H1 (cell line): ENCODE measurements around the gene CAMKMT. TPM values are rescaled to one million over a fixed set of nuclear protein-coding genes. Genes with fewer than 3 reads are reported as not detected.

Source experiments
- GTF2F1 ChIP-seq: IDR thresholded peaks from 2 replicates; pipeline ENCODE4 v1.6.1; 2012; ENCODE audit warnings: low read depth, low read length, improper control_type of control experiment, borderline replicate concordance
- TEAD4 ChIP-seq: IDR thresholded peaks from 2 replicates; pipeline ENCODE4 v1.6.1; 2012; ENCODE audit warnings: low read depth, low read length, inconsistent platforms, mixed read lengths
- polyA plus RNA-seq, 7 experiments: library from polyadenylated mRNA; depleted of rRNA in 3 of 7; stranded (reverse) in 5 of 7; unstranded in 2 of 7; fragments of >200 nt in 5 of 7; fragments of 200-250 nt in 2 of 7; gene quantifications; 1 replicate in 5 of 7; 2 replicates in 1 of 7; 4 replicates in 1 of 7; pipeline versions ENCODE4 v1.2.1 to v1.2.3, GENCODE V29; 2011 to 2013; ENCODE audit warnings: missing spikeins in 2 of 7, mixed read lengths in 2 of 7
- total RNA-seq: library from RNA; stranded (reverse); fragmentation: NEBNext Ultra II Directional; extraction: Animal tissue kit (Norgen Biotek cat#: 25700); gene quantifications from 2 replicates; pipeline ENCODE4 v1.2.1, GENCODE V29; 2021

The CAMKMT gene
- total and polyA plus RNA-seq, 2 of the 8 experiments (the other 6 are each of a cell fraction or from before 2014, with no cell fraction given) = 14.7 to 22.4 TPM

- TF ChIP-seq GTF2F1 (no peak), TEAD4 (no peak)
- TF ChIP-seq, all 59 proteins: peak for 0
Measured at GRCh38 chr2:44649381-44649780, 287.6 kb downstream of the CAMKMT start (continued).
